Bone marrow (tissue), 2 donors: ENCODE data around the gene SERP2.
A peak's percentile ranks its signal among the peaks of the same experiment; 100 is the strongest.

Experiments
- DNase-seq, 2 donors: peaks; one replicate each; lab custom pipeline; 2025; lab: John Stamatoyannopoulos, UW

SERP2 gene

DNA sequence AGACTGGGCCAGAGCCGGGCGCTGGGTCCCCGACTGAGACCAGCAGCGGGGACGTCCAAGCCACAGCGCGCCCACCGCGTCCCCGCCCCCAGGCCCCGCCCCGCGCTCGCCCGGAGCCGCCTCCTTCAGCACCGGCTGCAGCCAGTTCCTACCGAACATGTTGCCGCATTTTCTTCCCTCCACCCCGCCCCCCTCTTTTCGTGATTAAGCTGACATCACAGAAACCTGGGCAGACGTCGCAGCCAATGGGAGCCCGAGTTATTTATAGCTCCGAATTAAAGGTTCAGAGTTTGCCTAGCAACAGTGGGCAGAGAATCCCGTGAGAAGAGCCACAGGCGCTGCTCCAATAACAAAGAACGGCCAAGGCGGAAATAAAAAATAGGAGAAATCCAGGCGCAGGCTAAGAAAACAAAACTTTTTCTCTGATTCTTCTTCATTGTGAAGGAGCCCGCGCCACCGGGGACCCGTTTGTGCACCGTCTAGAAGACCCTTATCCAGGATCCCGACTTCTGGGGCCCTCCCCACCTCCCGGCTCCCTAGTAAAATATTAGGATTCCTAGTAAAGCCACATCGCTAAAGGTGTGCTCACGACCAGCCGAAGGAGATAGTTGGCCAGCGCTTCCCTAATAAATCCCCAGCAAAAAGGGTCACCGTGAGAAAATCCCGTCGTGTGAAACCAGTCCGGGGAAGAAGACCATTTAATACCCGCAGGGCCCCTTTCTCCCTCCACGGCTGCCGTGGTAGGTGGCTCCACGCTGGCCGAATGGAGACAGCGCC is 61.7 kb downstream of the SERP2 start:
- DNase-seq = peak; percentile 55 to 96

DNA sequence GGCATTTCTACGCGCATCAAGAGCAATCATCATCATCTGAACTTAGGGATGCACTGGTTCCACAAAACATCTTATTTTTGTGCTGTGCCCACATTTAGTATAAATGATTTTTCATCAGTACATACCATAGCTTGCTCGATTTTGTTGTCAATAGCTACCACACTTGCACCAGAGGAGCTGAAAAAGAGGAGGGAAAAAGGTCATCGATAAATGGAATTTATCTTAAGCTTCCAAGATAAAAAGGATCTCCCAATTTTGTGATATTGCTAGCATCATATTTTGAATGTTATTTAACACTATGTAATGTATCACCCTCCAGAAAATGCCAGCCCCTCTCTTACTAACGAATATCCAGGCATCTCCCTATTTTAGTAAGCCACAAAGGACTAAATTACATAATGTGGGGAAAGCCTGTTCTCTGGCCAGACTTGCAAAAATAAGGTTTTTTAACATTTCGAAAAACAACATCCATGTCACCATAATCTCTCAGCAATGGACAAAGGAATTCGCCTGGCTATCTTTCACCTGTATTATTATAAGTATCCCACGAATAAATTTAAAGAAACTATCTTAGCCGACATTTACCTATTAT is 62.4 kb downstream of the SERP2 start:
- DNase-seq = no peak

- peak; percentile 40 to 80 for DNase-seq
Measured at GRCh38 chr13:44436589-44437337, 63.1 kb downstream of the SERP2 start.

GRCh38 chr13:44437356-44438233 is 64.0 kb downstream of the SERP2 start:
- DNase-seq = peak in 1 of 2 donors; percentile 77

GRCh38 chr13:44438234-44438579 is 64.6 kb downstream of the SERP2 start:
- no peak for DNase-seq

GRCh38 chr13:44439452-44440024 is 65.9 kb downstream of the SERP2 start:
- DNase-seq = peak in 1 of 2 donors; percentile 82

GRCh38 chr13:44440046-44440608 is 66.5 kb downstream of the SERP2 start:
- no peak for DNase-seq
